Activated CD4-positive, alpha-beta T cell treated with anti-CD3 and anti-CD28 coated beads, Interleukin-2, amount 50 U/mL, for 4 hours (primary cell): ENCODE results near the gene AVPR1B.

Experiments used
- DNase-seq, 2 experiments: peaks; one replicate each; pipeline ENCODE4 v3.0.0-alpha.2; 2020

Gene AVPR1B, protein sequence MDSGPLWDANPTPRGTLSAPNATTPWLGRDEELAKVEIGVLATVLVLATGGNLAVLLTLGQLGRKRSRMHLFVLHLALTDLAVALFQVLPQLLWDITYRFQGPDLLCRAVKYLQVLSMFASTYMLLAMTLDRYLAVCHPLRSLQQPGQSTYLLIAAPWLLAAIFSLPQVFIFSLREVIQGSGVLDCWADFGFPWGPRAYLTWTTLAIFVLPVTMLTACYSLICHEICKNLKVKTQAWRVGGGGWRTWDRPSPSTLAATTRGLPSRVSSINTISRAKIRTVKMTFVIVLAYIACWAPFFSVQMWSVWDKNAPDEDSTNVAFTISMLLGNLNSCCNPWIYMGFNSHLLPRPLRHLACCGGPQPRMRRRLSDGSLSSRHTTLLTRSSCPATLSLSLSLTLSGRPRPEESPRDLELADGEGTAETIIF

GRCh38 chr1:206117151-206117948 lies at the start of gene AVPR1B:
Gene AVPR1B (minus strand): TSS chr1:206117388. CDS start chr1:206116890, 498 bp downstream.
- peak; percentile 8 to 26 for DNase-seq

- no peak for DNase-seq
Measured at GRCh38 chr1:206145771-206146290, 28.6 kb upstream of the AVPR1B start.

DNA sequence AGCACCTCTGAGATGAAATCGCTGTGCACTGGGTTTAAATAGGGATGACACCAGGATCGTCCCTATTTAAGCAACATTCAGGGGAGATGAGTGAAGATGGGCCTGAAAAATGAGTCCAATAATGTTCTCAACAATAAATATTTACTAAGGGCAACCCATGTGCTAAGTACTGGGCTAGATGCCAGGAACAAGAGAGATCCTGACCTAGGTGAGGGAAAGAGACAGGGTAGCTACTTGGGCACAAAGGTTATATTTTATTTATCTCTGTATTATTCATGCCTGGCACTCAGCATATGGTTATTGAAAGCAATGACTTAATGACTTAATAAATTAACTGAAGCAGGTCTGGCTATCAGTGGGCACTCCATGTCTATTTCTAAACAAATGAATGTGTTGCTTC lies 27.4 kb upstream of the AVPR1B start:
- no peak for DNase-seq

DNA sequence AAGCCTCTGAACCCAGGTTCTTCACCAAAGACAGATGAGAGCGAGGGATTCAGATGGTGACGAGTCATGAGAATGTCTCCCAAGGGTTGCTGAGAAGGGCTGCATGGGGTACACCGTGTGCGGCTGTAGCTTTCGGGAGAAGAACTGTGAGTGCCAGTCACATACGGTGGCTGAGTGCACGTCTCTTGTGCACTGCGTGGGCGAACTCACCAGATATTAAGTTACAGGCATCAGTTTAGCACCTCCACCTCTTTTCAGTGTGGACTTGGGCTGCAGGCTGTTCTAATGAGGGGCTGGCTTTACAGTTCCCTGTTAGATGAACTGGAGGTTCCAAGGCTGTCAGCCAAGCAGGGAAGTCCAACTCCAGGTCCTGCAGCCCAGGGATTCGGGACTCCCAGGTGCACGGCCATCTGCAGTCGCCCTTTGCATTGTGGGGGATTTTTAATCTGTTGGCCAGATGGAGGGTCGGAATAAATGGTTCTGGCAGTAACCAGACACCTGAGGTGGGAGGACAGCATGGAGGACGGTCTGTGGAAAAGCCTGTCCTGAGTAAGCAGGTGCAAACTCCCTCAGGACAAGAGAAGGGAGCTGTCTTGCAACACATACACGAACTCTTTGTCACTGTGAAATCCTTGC lies 26.5 kb upstream of the AVPR1B start:
- no peak for DNase-seq

- no peak for DNase-seq
Measured at GRCh38 chr1:206142770-206143169, 25.6 kb upstream of the AVPR1B start.

DNA sequence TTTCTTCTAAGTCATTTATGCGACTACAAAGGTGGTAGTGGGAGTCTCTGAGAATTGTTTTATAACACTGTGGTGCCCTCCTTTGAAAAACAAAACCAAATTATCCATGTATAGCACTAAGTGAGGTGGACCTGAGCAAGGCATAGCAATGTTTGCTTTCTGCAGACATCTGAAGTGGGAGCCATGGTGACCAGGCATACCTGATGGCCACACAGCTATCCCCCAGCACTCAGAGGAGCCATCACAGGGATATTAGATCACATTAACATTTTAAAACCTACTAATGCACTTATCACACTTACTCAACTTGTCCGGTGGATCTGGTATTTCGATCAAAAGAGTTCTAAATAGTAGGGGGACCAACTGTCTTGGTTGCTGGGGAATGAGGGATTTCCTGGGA lies 24.8 kb upstream of the AVPR1B start:
- DNase-seq: no peak

DNA sequence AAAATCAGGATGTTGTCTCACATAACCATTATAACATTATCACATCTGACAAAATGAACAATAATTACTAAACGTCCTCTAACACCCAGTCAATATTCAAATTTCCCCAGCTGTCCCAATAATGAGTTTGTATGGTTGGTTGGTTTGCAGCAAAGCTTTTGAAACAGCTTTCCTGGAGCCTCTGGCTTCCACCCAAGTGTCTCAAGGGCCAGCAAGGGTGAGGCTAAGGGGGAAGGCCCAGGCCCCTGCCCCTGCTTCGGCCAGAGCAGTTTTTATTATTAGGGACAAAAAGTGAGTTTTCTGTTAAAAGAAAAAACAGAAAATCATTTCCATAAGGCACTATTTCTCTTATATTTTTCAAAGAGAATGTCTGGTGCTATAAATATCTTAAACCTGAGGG lies 19.1 kb upstream of the AVPR1B start:
- DNase-seq: no peak

- DNase-seq: no peak
Measured at GRCh38 chr1:206135248-206135647, 18.1 kb upstream of the AVPR1B start.

- DNase-seq: no peak
Measured at GRCh38 chr1:206133751-206134415, 16.7 kb upstream of the AVPR1B start.

GRCh38 chr1:206131037-206131436 lies 13.8 kb upstream of the AVPR1B start:
- no peak for DNase-seq

DNA sequence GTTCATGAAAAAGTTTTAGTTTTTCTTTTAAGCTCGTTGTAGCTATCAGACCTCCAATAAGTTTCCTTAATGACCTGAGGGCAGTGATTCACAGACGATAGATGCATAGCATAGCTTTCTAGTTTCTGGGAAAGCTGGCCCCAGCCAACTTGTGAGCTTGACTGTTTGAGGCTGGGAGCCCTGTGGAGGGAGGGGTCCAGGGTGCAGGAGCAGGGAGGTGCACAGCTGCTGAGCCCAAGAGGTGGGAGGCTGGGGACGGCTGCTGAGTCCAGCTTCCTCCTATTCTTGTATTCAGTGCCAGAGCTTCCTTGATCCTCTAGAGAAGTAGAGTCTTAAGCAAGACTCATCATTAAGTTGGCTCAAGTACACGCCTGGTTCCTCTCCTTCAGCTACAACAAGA lies 11.0 kb upstream of the AVPR1B start:
- DNase-seq: no peak

DNA sequence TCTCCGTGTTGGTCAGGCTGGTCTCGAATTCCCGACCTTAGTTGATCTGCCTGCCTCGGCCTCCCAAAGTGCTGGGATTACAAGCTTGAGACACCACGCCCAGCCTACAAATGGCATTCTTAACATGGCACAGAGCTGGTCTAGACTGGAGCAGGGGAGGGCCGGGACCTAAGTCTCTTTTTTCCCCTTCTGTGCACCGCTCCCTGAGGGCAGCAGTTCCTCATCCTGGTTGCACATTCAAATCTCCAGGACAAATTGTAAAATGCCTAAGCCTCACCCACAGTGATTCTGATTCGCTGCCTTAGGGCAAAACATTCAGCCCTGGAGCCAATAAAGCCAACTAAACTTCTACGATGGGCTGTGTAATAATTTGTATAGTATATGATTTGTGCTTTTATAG lies 10.1 kb upstream of the AVPR1B start:
- DNase-seq: no peak

DNA sequence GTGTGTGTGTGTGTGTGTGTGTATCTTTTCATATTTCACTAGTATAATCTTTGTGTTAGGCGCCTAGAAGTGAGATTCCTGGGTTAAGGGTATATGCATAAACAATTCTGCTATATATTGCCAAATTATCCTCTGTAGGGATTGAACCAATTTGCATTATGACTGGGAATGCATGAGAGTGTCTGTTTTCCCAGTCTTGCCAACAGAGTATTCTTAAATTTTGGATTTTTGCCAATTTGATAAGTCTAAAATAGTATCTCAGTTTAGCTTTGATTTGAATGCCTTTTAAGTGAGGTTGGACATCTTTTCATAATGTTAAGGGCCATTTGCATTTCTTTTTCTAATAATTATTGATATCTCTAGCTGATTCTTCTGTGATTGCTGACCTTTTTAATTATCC lies 8.2 kb upstream of the AVPR1B start:
- DNase-seq: no peak

DNA sequence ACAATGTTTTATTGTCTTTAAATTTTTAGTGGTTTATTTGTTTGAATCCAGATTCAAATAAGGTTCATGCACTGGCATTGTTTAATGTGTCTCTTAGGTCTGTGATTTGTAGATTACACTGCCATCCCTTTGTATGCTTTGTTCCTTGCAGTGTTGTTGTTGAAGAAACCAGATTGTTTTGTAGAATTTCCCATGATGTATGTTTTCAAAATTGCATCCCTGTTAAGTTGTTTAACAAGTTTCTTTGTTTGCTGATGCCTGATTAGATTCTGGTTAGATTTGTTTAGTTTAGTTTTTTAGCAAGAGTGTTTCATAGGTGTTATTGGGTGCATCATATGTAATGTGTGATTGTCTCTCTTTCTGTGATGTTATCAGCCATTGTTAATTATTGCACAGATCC lies 5.5 kb upstream of the AVPR1B start:
- no peak for DNase-seq

DNA sequence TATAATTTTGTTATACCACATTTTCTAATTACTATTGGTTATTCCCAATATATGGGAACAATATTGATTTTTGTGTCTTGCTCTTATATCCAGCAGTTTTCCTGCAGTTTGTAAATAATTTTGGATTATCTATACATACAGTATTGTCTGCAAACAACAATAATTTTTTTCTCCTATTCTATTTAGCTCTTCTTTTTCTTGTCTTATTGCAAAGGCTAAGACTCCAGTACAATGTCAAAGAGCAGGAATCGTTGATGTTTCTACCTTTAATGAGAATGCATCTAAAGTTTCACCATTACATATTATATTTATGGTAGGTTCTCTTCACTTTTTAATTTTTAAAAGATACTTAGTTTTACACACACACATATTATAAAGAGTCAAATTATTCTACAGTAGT lies 4.1 kb upstream of the AVPR1B start:
- DNase-seq: no peak

DNA sequence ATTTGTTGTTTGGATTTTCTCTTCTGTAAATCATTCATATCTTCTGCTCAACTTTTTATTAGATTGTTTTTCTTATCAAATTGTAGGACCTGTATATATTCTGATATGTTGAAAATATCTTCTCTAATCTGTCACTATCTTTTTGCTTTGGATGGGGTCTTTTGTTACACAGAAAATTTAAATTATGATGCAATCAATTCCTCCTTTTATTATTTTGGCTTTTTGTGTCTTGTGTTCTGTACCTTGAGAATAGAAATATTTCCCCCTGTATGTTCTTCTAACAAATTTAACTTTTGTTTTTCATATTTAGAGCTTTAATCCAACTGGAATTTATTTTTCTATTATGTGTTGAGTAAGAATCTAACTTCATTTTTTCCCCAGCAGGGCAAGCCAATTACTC lies 3.2 kb upstream of the AVPR1B start:
- DNase-seq: no peak

- DNase-seq: no peak
Measured at GRCh38 chr1:206116873-206117150, 376 bp downstream of the AVPR1B start.

- no peak for DNase-seq
Measured at GRCh38 chr1:206116191-206116872, 856 bp downstream of the AVPR1B start.

- no peak for DNase-seq
Measured at GRCh38 chr1:206115791-206116190, 1.4 kb downstream of the AVPR1B start.

- no peak for DNase-seq
Measured at GRCh38 chr1:206114692-206115640, 2.2 kb downstream of the AVPR1B start.

GRCh38 chr1:206112600-206113301 lies 4.4 kb downstream of the AVPR1B start:
- DNase-seq: no peak
